RPMI8226 (cell line): ENCODE results near the gene BRAT1.

ENCODE experiments used
- DNase-seq: peaks from one replicate; pipeline ENCODE4 v3.0.0-alpha.2; 2015

The BRAT1 gene

DNA sequence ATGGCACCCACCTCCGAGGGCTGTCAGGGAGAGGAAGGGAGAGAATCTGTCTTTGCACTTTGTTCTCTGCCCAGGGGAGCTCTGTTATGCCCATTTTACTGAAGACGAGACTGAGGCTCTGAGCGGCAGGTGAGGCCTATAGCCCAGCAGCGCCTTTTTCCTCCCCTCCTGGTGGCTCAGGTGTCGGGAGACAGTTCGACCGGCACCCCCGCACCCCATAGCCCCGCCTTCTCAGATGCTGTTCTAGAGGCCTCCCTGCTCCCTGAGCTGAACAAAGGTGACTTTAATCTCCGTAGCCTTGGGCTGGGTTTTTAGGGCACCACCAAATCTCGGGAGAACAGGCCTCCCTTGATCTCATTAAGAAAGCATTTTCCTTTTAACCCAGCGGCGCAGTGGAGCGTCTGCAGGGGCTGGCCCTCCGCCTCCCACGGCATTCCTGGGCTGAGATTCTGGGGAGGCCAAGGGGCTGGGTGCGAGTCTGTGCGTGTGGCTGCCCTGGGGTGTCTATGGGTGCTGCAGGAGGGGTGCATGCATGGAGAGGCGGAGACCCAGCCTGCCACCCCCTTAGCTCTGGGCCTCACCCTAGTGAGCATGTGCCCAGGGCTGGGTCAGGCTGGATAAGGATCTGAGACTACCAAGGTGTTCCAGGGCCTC is 32.4 kb downstream of the BRAT1 start:
- DNase-seq, result peak; percentile 40

DNA sequence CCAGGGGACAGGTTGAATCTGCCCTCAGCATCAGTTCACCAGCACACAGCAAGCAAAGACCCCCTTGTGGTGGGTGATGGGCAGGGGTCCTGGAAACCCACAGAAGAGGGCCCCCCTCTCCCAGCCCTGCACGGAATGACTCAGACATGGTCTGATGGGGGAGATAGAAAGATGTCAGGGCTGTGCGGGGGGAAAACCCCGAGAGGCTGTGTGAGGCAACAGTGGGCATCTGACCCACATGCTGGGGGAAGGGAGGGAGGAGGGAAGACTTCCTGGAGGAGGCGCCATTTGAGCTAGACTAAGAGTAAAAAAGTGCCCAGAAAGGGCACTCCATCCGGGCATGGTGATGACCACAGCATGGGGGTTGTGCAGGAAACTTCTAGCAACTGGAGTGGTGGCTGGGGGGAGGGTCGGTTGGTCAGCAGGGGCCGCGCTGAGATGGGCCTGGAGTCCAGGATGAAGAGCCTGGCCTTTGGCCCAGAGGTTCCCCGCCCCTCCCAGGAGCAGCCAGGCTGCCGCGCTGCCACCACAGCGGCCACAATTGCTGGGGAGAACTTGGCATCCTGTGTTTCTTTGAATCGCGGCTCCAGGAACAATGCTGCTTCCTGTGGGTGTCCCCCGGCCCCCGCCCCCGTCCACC is 33.3 kb downstream of the BRAT1 start:
- DNase-seq, result peak; percentile 39

DNA sequence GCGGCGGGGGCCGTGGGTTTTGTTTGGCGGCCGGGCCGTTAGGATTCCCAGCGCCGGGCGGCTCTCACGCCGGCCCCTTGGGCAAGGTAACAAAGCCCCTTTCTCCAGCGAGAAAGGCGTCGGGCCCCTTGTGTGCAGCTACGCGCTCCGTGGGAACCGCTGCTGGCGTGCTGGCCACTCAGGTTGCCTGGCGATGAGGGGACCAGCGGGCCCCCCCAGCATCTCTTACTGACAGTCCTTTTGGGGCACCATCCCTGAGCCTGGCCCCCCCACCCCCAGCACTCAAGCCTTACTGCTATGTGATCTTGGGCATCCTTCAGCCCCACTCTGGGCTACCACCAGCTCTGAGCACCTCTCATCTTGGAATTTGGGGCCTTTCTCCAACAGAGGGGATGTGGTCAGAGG is 34.0 kb downstream of the BRAT1 start:
- no peak for DNase-seq

DNA sequence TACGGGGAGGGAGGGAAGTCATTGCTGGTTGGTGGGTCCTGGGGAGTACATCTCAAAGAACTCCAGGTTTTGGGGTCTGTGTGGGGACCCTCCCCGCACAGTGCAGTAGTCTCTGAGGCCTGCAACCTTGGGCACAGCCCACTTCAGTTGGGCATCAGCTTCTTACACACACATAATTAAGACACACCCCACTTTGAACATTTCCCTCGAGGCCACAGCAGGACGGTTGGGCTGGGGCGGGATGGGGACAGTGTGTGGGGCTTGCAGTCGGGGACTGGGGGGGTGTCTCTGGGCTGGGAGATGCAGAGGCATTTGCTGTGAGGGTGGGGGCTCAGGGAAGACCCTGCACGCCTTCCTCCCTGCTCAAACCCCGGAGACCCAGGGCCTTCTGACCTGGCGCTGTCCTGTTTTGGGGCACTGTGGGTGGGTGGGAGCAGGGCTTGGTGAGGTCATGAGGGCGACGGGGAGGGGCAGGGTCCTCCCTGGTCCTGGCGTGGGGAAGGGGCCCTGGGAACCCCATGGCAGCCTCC is 34.5 kb downstream of the BRAT1 start:
- DNase-seq, result no peak

DNA sequence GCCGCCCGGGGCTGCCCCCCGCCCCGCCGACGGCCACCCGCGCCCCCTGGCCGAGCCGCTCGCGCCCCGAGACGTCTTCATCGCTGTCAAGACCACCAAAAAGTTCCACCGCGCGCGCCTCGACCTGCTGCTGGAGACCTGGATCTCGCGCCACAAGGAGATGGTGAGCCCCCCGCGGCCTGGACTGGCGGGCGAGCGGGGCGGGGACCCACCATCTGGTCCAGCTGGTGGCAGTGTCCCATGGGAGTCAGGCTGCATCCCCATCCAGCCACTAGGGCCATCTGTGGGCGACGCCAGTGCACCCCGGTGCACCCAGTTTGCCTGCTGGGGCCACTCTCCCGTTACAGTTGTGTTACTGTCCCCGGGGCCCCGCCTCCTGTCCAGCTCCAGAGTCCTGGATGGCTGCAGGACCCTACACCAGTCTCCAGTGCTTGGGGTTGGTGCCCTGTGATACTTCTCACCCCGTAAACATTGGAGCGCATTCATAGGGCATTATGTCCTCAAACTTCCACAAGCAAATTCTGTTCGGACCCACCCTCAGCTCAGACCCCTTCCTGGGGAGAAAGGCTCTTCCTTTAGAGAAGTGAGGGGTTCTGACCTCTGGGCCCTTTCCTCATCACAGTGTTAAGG is 35.1 kb downstream of the BRAT1 start:
- peak; percentile 50 for DNase-seq

DNA sequence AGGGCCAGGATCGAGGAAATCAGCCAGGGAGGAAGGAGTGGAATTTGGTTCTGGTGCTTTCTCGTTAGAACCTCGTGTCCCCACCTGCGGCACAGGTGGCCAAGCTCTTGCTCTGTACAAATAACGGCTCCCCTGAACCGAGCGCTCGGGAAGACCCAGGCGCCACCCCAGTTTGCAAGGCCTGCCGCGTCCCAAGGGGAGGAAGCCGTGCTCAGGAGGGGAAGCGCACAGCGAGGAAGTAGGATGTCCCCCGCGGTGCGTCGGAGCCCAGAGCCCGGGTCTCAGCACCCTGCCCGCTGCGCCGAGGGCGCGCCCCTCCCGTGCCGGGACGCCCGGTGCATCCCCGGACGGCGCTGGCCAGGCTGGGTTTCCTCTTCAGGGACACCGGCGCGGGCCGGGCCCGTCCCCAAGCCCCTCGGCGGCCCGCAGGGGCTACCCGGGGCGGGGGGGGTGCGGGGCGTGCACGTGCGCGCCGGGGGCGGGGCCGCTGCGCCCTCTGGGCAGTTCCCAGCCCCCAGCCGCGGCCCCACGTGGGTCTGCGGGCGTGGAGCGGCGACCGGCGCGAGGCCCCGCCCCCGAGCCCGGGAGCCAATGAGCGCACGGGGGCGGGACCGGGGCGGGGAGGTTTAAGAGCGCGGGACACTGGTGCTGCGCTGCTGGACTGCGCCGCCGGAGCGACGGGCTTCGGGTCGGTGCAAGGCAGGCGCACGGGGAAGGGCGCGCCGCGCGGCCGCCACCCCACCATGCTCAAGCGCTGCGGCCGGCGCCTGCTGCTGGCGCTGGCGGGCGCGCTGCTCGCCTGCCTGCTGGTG is 36.0 kb downstream of the BRAT1 start, which contains the start of gene LFNG:
Gene LFNG (plus strand): TSS at position 656 of the 812 bp plus-strand sequence. CDS start 88 bp downstream, at position 744.
- peak; percentile 97 for DNase-seq

DNA sequence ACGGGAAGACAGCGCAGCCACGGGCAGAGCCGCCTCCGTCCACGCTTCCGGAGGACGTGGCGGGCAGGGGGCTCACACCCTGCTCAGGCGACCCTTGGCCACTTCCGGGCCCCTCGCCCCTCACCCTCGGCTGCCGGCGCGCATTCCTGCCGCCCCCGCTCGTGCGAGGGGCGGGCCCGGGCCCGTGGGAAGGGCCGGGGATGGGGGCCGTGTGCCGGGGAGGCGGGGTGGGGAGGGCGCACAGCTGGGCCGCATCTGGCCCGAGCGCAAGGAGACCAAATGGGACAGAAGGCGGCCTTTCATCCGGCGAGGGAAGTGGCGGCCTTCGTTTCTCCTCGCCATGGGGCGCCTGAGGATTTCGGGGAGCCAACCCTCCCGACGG is 36.6 kb downstream of the BRAT1 start:
- no peak for DNase-seq

DNA sequence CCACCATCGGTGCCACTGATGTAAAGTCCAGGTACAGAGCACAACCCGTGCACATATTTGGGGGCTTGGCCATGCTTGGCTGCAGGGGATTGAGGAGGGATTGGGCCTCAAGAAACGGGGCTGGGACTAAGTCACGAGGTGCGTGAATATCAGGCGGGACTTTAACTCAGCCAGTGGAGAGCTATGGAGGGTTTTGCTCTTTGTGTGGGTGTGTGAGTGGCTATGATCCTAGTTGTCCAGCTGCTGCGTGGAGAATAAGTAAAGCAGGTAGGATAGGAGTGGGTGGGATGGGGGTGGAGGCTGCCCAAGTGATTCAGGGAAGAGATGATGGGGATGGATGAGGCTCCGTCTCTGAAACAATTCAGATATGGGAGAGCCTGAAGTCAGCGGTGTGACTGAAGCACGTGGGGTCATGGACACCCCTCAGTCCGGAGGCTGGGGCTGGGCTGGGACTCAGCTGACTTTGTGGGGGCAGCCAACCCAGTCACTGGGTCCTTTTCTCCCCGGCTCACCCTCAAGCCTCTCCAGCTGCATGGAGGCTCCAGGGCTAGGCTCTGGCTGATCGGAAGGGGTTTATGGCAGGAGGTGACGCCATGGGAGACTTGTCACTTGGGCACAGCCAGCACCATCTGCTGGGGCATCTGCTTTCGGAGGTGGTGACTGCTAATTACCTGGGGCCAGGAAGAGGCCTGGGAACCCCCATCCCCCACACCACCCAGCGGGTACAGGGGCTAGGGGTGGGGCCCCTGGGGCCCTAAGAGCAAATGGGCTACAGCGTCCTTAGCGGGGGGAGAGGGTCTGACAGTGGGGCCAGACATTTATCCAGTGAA is 37.4 kb downstream of the BRAT1 start:
- peak; percentile 41 for DNase-seq

DNA sequence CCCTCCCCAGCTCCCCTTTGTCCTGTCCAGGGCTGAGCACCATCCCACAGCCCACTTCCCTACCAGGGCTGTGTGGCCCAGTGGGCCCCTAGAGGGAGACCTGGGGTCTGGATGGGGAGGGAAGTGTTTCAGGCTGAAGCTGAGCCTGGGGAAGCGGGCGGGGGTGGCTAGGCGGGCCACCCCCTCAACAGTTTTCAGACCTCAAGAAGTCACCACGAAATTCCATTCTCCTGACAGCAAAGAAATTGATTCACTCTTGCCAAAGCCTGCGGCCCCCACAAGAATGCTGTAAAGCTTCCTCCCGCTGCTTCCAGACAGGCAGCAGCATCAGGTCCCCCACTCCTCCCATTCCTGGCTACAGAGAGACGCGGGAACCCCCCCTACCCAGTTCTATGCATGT is 38.3 kb downstream of the BRAT1 start:
- DNase-seq, result no peak

DNA sequence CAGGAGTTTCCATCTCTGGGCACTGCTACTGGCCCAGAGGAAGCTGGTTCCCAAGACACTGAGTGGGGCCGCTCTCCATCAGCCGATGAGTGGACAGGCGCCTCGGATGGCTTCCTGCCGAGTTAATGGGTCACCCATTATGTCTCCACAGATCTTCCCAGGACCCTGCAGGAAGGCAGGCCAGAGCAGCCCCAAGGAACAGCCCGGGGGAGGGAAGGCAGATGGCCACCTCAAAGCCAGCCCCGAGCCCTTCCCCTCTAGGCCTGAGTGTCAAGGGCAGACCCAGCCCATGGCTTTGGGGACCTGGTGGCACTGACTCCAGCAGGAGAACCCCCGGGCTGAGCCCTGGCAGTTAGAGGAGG is 39.1 kb downstream of the BRAT1 start:
- no peak for DNase-seq

DNA sequence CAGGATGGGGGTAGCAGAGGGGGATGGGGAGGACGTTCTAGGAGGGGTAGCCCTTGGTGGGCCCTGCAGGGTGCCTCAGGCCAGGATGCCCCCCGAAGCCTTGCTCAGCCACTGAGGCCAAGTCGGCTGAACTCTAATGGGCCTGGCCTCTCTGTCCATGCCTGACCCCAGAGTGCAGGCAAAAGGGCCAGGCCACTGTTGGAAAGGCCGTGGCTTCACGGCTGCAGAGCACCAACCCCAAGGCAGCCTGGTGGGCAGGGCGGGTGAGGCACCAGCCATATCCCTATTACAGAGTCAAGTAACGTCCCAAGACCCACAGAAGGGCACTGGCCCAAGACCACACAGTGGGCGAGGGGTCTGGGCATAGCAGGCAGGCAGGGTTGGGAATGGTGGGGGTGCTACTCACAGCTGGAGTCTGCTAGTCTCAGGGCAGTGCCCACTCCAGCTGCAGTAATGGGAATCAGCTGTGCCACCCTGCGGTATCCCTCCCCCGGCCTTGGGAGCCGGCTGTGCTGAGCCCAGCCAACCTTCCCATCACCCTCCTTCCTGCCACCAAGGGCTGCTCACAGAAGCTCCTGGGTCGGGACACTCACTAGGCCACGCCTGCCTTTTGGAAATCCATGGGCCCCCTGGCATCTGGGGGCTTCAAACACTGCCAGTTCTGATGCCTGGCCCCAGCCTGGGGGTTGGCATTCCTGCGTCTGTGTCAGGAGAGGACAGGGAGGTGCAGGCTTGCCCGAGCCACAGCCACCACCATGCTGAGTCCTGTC is 39.7 kb downstream of the BRAT1 start:
- no peak for DNase-seq

DNA sequence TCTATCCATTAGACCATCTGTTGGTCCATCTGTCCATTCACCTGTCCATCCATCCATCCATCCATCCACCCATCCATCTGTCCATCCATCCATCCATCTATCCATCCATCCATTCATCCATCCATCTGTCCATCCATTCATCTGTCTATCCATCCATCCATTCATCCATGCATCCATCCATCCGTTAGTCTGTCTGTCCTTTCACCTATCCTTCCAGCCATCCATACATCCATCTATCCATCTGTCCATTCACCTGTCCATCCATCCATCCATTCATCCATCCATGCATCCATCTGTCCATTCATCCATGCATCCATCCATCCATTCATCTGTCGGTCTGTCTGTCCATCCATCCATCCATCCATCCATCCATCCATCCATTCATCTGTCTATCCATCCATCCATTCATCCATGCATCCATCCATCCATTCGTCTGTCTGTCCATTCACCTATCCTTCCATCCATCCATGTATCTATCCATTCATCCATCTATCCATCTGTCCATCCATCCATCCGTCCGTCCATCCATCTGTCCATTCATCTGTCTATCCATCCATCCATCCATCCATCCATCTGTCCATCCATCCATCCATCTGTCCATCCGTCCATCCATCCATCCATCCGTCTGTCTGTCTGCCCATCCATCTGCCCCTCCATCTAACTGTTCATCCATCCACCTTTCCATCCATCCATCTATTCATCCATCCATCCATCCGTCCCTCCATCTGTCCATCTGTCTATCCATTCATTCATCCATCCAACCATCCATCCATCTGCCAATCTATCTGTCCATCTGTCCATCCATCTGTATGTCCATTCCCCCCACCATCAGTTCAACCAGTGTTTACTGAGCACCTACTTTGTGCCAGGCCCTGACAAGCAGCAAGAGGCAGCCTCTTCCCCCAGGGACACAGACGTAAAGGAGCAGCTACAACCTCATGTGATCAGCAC is 40.6 kb downstream of the BRAT1 start:
- no peak for DNase-seq

DNA sequence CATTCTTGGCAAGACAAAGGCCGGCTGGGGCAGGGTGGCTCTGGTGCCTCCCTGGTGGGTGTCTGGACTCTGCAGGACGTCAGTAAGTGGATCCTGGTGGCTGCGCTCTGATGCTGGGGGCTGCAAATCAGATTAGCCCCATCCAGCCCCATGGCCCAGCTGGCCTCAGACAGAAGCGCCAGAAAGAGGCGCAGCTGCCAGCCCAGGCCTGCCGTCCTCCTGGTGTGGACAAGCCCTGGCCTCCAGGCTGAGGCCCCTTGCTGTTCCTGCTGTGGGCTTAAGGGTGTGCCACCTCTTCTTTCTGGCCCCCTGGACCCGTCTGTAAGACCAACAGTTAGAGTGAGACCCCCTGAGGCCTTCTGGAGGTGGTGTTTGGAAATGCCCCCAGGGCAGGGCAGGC is 41.6 kb downstream of the BRAT1 start:
- DNase-seq, result no peak

DNA sequence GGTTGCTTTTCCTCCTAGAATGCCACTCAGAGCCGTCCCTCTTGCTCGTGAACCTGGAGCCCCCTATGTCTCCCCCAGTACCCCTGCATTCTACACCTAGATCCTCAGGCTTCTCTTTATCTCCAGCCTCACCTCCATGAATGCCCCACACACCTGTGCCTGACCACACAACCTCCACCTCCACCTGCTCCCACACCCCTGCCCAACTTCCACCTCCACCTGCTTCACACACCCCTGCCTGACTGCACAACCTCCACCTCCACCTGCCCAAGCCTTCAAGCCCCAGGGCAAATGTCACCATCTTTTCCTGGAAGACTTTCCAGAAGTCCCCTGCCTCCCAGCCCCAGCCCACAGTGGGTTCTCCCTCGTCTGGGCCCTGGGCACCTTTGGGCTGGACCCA is 42.6 kb downstream of the BRAT1 start:
- peak; percentile 61 for DNase-seq

DNA sequence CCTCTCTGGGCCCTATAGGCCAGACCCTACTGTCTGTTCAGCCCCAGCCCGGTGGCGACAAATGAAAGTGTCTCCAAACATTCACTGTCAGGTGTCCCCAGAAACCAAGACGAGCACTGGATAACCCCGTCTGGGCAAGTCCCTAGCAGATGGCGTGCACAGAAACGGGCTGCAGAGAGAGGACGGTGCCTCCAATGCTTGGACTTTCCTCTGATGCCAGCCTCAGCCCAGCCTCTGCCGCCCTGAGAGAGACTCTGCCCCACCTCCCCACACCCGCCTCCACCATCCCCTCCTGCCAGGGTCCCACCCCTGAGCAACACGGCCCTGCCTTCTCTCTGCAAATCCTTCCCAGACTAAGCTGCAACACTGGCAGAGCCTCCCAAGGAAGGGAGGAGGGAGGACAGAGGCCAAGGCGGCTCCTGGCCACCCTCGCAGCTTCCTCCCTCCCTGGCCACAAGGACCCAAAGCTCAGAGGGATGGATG is 43.1 kb downstream of the BRAT1 start:
- DNase-seq, result no peak

DNA sequence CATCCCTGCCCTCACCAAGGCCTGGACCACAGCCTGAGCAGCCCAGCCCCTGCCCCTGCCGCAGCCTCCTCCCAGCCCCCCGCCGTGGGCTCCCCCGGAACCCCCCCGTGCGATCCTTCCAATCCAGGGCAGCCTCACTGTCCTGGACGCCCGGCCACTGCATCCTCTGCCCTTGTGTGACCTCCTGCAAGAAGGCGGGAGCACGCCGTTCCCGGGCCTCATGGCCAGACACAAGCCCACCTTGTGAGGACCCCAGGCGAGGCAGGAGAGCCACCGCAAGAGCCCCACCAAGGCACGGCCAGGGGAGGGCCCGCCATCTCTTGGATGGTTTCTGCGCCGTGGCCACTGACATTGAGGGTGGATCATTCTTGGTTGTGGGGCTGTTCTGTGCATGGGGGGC is 43.6 kb downstream of the BRAT1 start:
- DNase-seq, result no peak

DNA sequence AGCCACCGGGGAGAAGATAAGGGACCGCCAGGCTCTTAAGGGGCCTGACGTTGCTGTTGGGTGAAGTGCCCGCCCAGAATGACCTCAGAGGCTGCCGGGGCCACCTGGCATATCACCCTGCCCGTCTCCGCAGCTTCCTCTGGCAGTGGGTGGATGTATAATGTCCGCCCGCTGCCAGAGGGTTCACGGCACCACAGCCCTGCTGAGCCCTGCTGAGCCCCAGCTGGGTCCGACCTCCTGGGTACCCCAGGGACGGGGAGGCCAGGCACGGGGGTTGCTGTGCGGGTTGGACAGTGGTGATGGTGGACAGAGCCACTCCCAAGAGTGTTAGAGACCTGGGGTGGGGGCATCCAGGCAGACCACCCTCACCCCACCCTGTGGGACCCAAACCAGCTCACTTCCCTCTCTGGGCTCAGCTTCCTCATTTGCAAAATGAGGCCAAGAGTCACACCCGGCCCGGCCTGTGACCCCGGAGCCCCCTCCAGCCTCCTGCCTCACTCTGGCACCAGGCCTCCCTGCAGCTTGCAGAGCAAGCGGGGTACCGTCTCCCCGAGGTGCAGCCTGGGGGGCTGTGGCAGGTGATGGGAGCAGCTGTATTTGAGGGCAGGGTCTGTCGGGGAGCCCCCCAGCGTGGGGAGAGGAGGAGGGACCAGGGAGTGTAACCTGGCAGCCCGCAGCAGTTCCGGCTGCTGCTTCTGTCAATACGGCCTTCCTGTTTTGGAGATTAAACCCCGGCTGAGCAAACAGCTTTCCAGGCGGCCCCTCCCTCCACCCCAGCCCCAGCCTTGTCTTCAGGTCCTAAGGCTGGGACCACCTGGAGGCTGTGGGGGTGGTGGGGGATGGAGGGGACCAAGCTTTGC is 44.2 kb downstream of the BRAT1 start:
- DNase-seq, result no peak

DNA sequence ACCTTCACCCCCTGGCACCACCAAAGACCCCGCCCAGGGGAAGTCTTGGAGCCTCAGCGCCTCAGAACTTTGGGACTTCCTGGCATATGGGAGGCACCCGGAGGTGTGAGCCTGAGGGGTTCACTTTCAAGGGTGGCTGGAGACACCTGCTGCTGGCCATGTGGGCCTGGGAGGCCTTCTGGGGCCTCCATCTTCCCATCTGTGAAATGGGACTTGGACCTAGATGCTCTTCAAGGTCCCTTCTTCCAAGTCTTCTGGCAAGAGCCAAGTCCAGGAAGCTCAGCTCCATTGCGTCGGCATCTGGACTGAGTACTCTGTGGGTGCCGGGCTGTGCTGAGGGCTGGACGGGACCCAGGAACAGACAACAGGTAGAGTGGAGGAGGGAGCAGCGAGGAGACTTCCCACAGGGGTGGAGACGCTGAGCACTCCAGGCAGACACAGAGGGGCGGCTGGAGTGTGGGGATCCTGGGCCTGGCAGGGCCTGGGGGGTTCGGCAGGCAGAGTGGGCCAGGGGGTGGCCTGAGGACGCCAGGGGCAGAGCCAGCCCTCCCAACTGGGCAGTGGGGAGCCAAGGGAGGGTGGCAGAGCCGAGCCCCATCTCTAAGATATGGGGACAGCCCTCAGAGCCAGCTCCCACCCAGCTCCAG is 45.1 kb downstream of the BRAT1 start:
- DNase-seq, result no peak
